GM12878 (cell line): Measurements from ENCODE around the gene LY6G5C. TPM values are rescaled to one million over a fixed set of nuclear protein-coding genes. Genes with fewer than 3 reads are reported as not detected.

Source experiments
- ATAC-seq: fragments of 200-7000 bp; cut with Tn5 transposase; 3 replicates; pipeline ENCODE4 v1.9.1; 2020; ENCODE audit warnings: mild to moderate bottlenecking, moderate library complexity
- BruUV-seq: library from RNA; stranded (reverse); fragments of 400-500 nt; replicated peaks from 2 replicates; lab custom pipeline; 2021; lab: Mats Ljungman, UMichigan
- CTCF ChIA-PET: fragments of 300-600 bp; sonication (Branson Sonifier 250); formaldehyde crosslinking; extraction: SDS; loops from one replicate; lab custom pipeline; 2021; ENCODE audit warnings: inconsistent platforms; lab: Yijun Ruan, JAX
- POLR2A ChIA-PET: fragments of 350-600 bp; formaldehyde crosslinking; extraction: SDS; loops from one replicate; lab custom pipeline; 2021; ENCODE audit warnings: inconsistent platforms; lab: Charles Lee
- RAD21 ChIA-PET: fragments of 300-600 bp; sonication (Branson Sonifier 250); formaldehyde crosslinking; loops from one replicate; lab custom pipeline; 2023; ENCODE audit warnings: antibody characterized with exemption; ENCODE audit not compliant: unreplicated experiment; lab: Charles Lee
- SMC1A ChIA-PET: fragments of 300-600 bp; sonication (Branson Sonifier 250); formaldehyde crosslinking; loops from one replicate; lab custom pipeline; 2023; ENCODE audit not compliant: unreplicated experiment, uncharacterized antibody; lab: Charles Lee
- DNase-seq: peaks from one replicate; pipeline ENCODE4 v3.0.0-alpha.2; 2011; ENCODE audit warnings: low read depth, low spot score
- FAIRE-seq: peaks from 3 replicates; lab custom pipeline; 2011; peaks lifted over from hg19 to GRCh38; lab: Jason Lieb, UNC
- H2AFZ ChIP-seq: 2 replicates; pipeline ENCODE4 v1.6.0; 2011; ENCODE audit warnings: low read depth, low read length, control low read depth; ENCODE audit not compliant: control insufficient read depth
- H3K27ac ChIP-seq: 2 replicates; pipeline ENCODE4 v1.5.1; 2011; ENCODE audit warnings: control low read depth; ENCODE audit not compliant: control insufficient read depth, insufficient read depth
- H3K27me3 ChIP-seq, 2 experiments: replicated peaks in 1 of 2; 2 replicates each; pipeline versions ENCODE4 v1.6.0 to v1.6.1; 2011; ENCODE audit warnings: low read length in 1 of 2; ENCODE audit not compliant: control insufficient read depth in 2 of 2, insufficient read depth in 2 of 2
- H3K36me3 ChIP-seq, 2 experiments: 2 replicates each; pipeline ENCODE4 v1.5.1; 2011; ENCODE audit warnings: low read length in 1 of 2; ENCODE audit not compliant: control insufficient read depth in 2 of 2, insufficient read depth in 2 of 2
- H3K4me1 ChIP-seq: 2 replicates; pipeline ENCODE4 v1.6.1; 2011; ENCODE audit warnings: mild to moderate bottlenecking, low read length, moderate library complexity, mixed read lengths; ENCODE audit not compliant: control insufficient read depth, insufficient read depth
- H3K4me2 ChIP-seq: 2 replicates; pipeline ENCODE4 v1.6.0; 2011; ENCODE audit warnings: control low read depth; ENCODE audit not compliant: control insufficient read depth, insufficient read depth
- H3K4me3 ChIP-seq: fragments of 200-600 bp; sonication (generic); 2 replicates; pipeline ENCODE4 v1.5.1; 2016
- H3K79me2 ChIP-seq: 2 replicates; pipeline ENCODE4 v1.6.0; 2011; ENCODE audit warnings: low read length; ENCODE audit not compliant: control insufficient read depth, insufficient read depth
- H3K9ac ChIP-seq: 2 replicates; pipeline ENCODE4 v1.8.0; 2011; ENCODE audit warnings: low read length, control low read depth, mixed read lengths; ENCODE audit not compliant: control insufficient read depth, insufficient read depth
- H3K9me3 ChIP-seq: replicated peaks from 3 replicates; pipeline ENCODE4 v1.5.1; 2011; ENCODE audit warnings: mild to moderate bottlenecking, low read length; ENCODE audit not compliant: control insufficient read depth, insufficient read depth
- H4K20me1 ChIP-seq: 2 replicates; pipeline ENCODE4 v1.6.0; 2011; ENCODE audit not compliant: control insufficient read depth, insufficient read depth
- ATF2 ChIP-seq: IDR thresholded peaks from 2 replicates; pipeline ENCODE4 v1.6.1; 2012; ENCODE audit warnings: low read length, inconsistent platforms
- BRCA1 ChIP-seq: IDR thresholded peaks from 2 replicates; pipeline ENCODE4 v1.6.1; 2011; ENCODE audit warnings: low read depth, low read length, improper control_type of control experiment
- CBFB ChIP-seq: IDR thresholded peaks from 2 replicates; pipeline ENCODE4 v1.6.1; 2016; ENCODE audit warnings: antibody characterized with exemption, low read depth
- CBX5 ChIP-seq: sonication (generic); IDR thresholded peaks from 2 replicates; pipeline ENCODE4 v1.6.1; 2016; ENCODE audit warnings: low read depth, moderate library complexity, mild to moderate bottlenecking, inconsistent platforms
- ELK1 ChIP-seq: IDR thresholded peaks from 2 replicates; pipeline ENCODE4 v1.6.1; 2012; ENCODE audit warnings: low read depth, low read length, improper control_type of control experiment
- GABPA ChIP-seq: IDR thresholded peaks from 2 replicates; pipeline ENCODE4 v1.6.1; 2014; ENCODE audit warnings: antibody characterized with exemption, low read depth, mild to moderate bottlenecking, inconsistent platforms
- HDGF ChIP-seq: fragments of 450-650 bp; IDR thresholded peaks from 2 replicates; pipeline ENCODE4 v1.6.1; 2016; ENCODE audit warnings: antibody characterized with exemption
- MTA2 ChIP-seq: fragments of 450-650 bp; IDR thresholded peaks from 2 replicates; pipeline ENCODE4 v1.6.1; 2016; ENCODE audit warnings: low read depth, mild to moderate bottlenecking, moderate library complexity
- MYC ChIP-seq: IDR thresholded peaks from 2 replicates; pipeline ENCODE4 v1.6.1; 2011; ENCODE audit warnings: mild to moderate bottlenecking, low read length, moderate library complexity, inconsistent platforms; ENCODE audit not compliant: insufficient read depth, insufficient replicate concordance, insufficient read length, severe bottlenecking
- NFYA ChIP-seq: IDR thresholded peaks from 2 replicates; pipeline ENCODE4 v1.6.1; 2011; ENCODE audit warnings: low read depth, mild to moderate bottlenecking, low read length, improper control_type of control experiment, borderline replicate concordance
- PML ChIP-seq: IDR thresholded peaks from 2 replicates; pipeline ENCODE4 v1.6.1; 2012; ENCODE audit warnings: low read length, inconsistent platforms
- POLR2A ChIP-seq: IDR thresholded peaks from 2 replicates; pipeline ENCODE4 v1.6.1; 2011; ENCODE audit warnings: low read depth, mild to moderate bottlenecking, low read length
- RELA ChIP-seq: fragments of 450-650 bp; IDR thresholded peaks from 2 replicates; pipeline ENCODE4 v1.8.0; 2014; ENCODE audit warnings: borderline replicate concordance; ENCODE audit not compliant: partially characterized antibody
- SREBF1 ChIP-seq: IDR thresholded peaks from 2 replicates; pipeline ENCODE4 v1.6.1; 2012; ENCODE audit warnings: mild to moderate bottlenecking, low read length
- TBL1XR1 ChIP-seq: IDR thresholded peaks from 2 replicates; pipeline ENCODE4 v1.6.1; 2012; ENCODE audit warnings: low read depth, low read length, improper control_type of control experiment
- TCF12 ChIP-seq: IDR thresholded peaks from 2 replicates; pipeline ENCODE4 v1.6.1; 2011; ENCODE audit warnings: low read depth, mild to moderate bottlenecking, low read length
- ZNF207 ChIP-seq: fragments of 450-650 bp; IDR thresholded peaks from 2 replicates; pipeline ENCODE4 v1.6.1; 2014; ENCODE audit warnings: antibody characterized with exemption, mild to moderate bottlenecking, borderline replicate concordance
- ZSCAN29 ChIP-seq: fragments of 450-650 bp; IDR thresholded peaks from 2 replicates; pipeline ENCODE4 v1.6.1; 2017; ENCODE audit warnings: mild to moderate bottlenecking, moderate library complexity
- WGBS: methylation state at CpG from one replicate; pipeline ENCODE4 v1.1.6; 2016; ENCODE audit warnings: low lambda C conversion rate; ENCODE audit not compliant: insufficient replicate concordance, insufficient coverage; ENCODE audit errors: missing lambda C conversion rate; 5-methylcytosine and 5-hydroxymethylcytosine counted together
- in situ Hi-C: fragments of 300-500 bp; cut with MboI; formaldehyde crosslinking; loops from 9 replicates; pipeline ENCODE4 v1.14.3; 2018; ENCODE audit warnings: mixed read lengths
- intact Hi-C: fragments of 100-400 bp; cut with micrococcal nuclease; formaldehyde crosslinking; loops from one replicate; pipeline ENCODE4 v1.14.2; 2022; ENCODE audit not compliant: unreplicated experiment
- polyA plus RNA-seq, 11 experiments: library from polyadenylated mRNA; depleted of rRNA in 4 of 11; unstranded in 6 of 11; stranded (reverse) in 5 of 11; fragments of >200 nt; fragmentation: Nextera tagmentation in 4 of 11; fragmentation: Illumina TruSeq in 1 of 11; extraction: Ambion mirVana in 4 of 11; extraction: Trizol in 1 of 11; gene quantifications; 1 replicate in 1 of 11; 2 replicates in 10 of 11; pipeline versions ENCODE4 v1.2.1 to v1.2.3, GENCODE V29; 2011 to 2016; ENCODE audit warnings: inconsistent platforms in 2 of 11, missing spikeins in 2 of 11, low read depth in 1 of 11
- total RNA-seq, 4 experiments: library from RNA; depleted of rRNA in 3 of 4; stranded (reverse); fragments of >200 nt in 3 of 4; fragmentation: Illumina TruSeq in 1 of 4; extraction: Trizol in 1 of 4; gene quantifications; 2 replicates each; pipeline versions ENCODE4 v1.2.1 to v1.2.3, GENCODE V29; 2013 to 2021
- TF ChIP-seq, protein P1 (sequence below): fragments of 450-650 bp; IDR thresholded peaks from 2 replicates; pipeline ENCODE4 v1.6.1; 2016; ENCODE audit warnings: mild to moderate bottlenecking

LY6G5C gene
- total and polyA plus RNA-seq, 10 of the 15 experiments (the other 5 are each of a cell fraction or from before 2014, with no cell fraction given): 0.76 to 6.1 (median 1.7) TPM

GRCh38 chr6:31686483-31686882 is 5.6 kb upstream of the LY6G5C start:
- ChIA-PET SMC1A (interaction anchor here (1.0 to 1.2 kb wide), 2 partner anchors 33 to 232 kb away, joined by 3 read pairs; no protein-coding TSS in a partner anchor), CTCF (interaction anchor here (0.8 to 1.2 kb wide), 3 partner anchors 9 to 83 kb away, joined by 3 to 4 read pairs (median 3); no protein-coding TSS in a partner anchor), RAD21 (no interaction called here), POLR2A (no interaction called here)
- in situ Hi-C loops (no loop called here), intact Hi-C loops (no loop called here)
- Histone ChIP-seq H3K36me3 (peaks cover 7 to 30% of the 10 kb centered on the region in 2 experiments; a peak in 3 of 4 replicates), H3K4me3 (no peak overlapping the region), H3K27me3 (no peaks in the 10 kb centered on the region), H3K9ac (no peak overlapping the region), H3K4me1 (no peaks in the 10 kb centered on the region), H3K27ac (no peak overlapping the region), H2AFZ (no peak overlapping the region), H4K20me1 (no peaks in the 10 kb centered on the region), H3K9me3 (no peaks in the 10 kb centered on the region), H3K79me2 (no peaks in the 10 kb centered on the region), H3K4me2 (no peak overlapping the region)
- TF ChIP-seq CBX5 (no peak), BRCA1 (no peak), MYC (no peak), ZNF207 (no peak), HDGF (no peak), NFYA (no peak), PML (no peak), CBFB (no peak), ELK1 (no peak), ZSCAN29 (no peak), MTA2 (no peak), POLR2A (no peak), TBL1XR1 (no peak), SREBF1 (no peak), RELA (no peak), TCF12 (no peak), ATF2 (no peak), GABPA (no peak)
- TF ChIP-seq, protein P1, sequence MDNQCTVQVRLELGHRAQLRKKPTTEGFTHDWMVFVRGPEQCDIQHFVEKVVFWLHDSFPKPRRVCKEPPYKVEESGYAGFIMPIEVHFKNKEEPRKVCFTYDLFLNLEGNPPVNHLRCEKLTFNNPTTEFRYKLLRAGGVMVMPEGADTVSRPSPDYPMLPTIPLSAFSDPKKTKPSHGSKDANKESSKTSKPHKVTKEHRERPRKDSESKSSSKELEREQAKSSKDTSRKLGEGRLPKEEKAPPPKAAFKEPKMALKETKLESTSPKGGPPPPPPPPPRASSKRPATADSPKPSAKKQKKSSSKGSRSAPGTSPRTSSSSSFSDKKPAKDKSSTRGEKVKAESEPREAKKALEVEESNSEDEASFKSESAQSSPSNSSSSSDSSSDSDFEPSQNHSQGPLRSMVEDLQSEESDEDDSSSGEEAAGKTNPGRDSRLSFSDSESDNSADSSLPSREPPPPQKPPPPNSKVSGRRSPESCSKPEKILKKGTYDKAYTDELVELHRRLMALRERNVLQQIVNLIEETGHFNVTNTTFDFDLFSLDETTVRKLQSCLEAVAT: no peak
- DNase-seq (no peak), ATAC-seq (no peak), FAIRE-seq (no peak)
- 96% methylated on average over 5 of the region's 5 CpGs for WGBS
- no TSS peak for BruUV-seq
